Stimulated activated naive CD8-positive, alpha-beta T cell treated with anti-CD3 and anti-CD28 coated beads, Interleukin-15, amount 100 ng/mL, for 72 hours (primary cell): ENCODE results near the gene THYN1.
A peak's percentile ranks its signal among the peaks of the same experiment; 100 is the strongest.

Experiments used
- ATAC-seq: fragments of 150-1000 bp; cut with Tn5 transposase; 2 replicates; pipeline ENCODE4 v1.10.0; 2021; ENCODE audit warnings: mild to moderate bottlenecking, moderate library complexity
- DNase-seq, 2 donors: peaks; one replicate each; pipeline ENCODE4 v3.0.0; 2021 to 2022
- H3K27ac Mint-ChIP-seq, 2 donors: one replicate each; pipeline ENCODE4 v1.8.0; 2022; ENCODE audit warnings: mild to moderate bottlenecking in 2 of 2, mixed read lengths in 2 of 2, moderate library complexity in 2 of 2
- H3K27me3 Mint-ChIP-seq: one replicate; pipeline ENCODE4 v1.8.0; 2022; ENCODE audit warnings: mixed read lengths
- H3K4me1 Mint-ChIP-seq: one replicate; pipeline ENCODE4 v1.8.0; 2022; ENCODE audit warnings: mild to moderate bottlenecking, mixed read lengths
- H3K4me3 Mint-ChIP-seq, 2 donors: one replicate each; pipeline ENCODE4 v1.8.0; 2022; ENCODE audit warnings: mild to moderate bottlenecking in 2 of 2, mixed read lengths in 2 of 2, moderate library complexity in 1 of 2
- H3K9me3 Mint-ChIP-seq, 2 donors: one replicate each; pipeline ENCODE4 v1.8.0; 2022; ENCODE audit warnings: mixed read lengths in 2 of 2

Gene THYN1

GRCh38 chr11:134243913-134244312, 9.2 kb downstream of the THYN1 start:
- DNase-seq (no peak), ATAC-seq (no peak)
- Mint-ChIP-seq H3K4me3 (no peak overlapping the region), H3K9me3 (no peaks in the 10 kb centered on the region), H3K4me1 (peaks cover 7% of the 10 kb centered on the region), H3K27me3 (no peaks in the 10 kb centered on the region), H3K27ac (peak overlapping the region in 1 of 2 donors; percentile 22)

GRCh38 chr11:134242376-134242775, 10.8 kb downstream of the THYN1 start:
- Mint-ChIP-seq H3K4me3 (no peak overlapping the region), H3K27me3 (no peaks in the 10 kb centered on the region), H3K27ac (peak overlapping the region; percentile 21 to 52), H3K4me1 (no peaks in the 10 kb centered on the region), H3K9me3 (no peaks in the 10 kb centered on the region)
- ATAC-seq, result no peak
- DNase-seq, result no peak

GRCh38 chr11:134240592-134240991, 12.6 kb downstream of the THYN1 start:
- H3K27ac Mint-ChIP-seq, result no peak overlapping the region

DNA sequence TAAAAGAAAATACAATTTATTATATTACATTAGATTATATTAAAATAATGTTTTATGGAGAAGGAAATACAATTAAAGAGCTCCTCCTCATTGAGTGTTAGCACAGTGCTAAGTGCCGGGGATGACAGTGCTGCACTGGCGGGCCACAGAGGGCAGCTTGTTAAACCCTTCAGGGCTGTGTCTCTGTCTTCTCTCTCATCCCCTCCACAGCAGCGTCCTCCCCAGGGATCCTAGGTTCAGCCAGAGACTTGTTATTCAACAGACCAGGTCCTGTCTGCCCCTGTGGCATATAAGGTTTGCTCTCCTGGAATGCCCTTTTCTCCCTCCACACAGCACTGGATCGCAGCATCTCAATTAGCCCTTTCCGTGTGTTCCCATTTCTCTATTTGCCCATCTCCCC, 14.2 kb downstream of the THYN1 start:
- DNase-seq (no peak), ATAC-seq (no peak)
- Mint-ChIP-seq H3K27me3 (no peaks in the 10 kb centered on the region), H3K4me1 (no peaks in the 10 kb centered on the region), H3K9me3 (no peaks in the 10 kb centered on the region), H3K4me3 (no peak overlapping the region), H3K27ac (no peak overlapping the region)

More at GRCh38 chr11:134240592-134240991, 12.6 kb downstream of the THYN1 start:
- Mint-ChIP-seq H3K27me3 (no peaks in the 10 kb centered on the region), H3K4me1 (no peaks in the 10 kb centered on the region), H3K4me3 (no peak overlapping the region), H3K9me3 (no peaks in the 10 kb centered on the region)
- DNase-seq (no peak), ATAC-seq (no peak)

GRCh38 chr11:134237557-134237922, 15.6 kb downstream of the THYN1 start:
- Mint-ChIP-seq H3K27ac (no peak overlapping the region), H3K27me3 (no peaks in the 10 kb centered on the region), H3K4me3 (no peak overlapping the region), H3K4me1 (peaks cover 5% of the 10 kb centered on the region), H3K9me3 (no peaks in the 10 kb centered on the region)
- ATAC-seq, result no peak
- no peak for DNase-seq

DNA sequence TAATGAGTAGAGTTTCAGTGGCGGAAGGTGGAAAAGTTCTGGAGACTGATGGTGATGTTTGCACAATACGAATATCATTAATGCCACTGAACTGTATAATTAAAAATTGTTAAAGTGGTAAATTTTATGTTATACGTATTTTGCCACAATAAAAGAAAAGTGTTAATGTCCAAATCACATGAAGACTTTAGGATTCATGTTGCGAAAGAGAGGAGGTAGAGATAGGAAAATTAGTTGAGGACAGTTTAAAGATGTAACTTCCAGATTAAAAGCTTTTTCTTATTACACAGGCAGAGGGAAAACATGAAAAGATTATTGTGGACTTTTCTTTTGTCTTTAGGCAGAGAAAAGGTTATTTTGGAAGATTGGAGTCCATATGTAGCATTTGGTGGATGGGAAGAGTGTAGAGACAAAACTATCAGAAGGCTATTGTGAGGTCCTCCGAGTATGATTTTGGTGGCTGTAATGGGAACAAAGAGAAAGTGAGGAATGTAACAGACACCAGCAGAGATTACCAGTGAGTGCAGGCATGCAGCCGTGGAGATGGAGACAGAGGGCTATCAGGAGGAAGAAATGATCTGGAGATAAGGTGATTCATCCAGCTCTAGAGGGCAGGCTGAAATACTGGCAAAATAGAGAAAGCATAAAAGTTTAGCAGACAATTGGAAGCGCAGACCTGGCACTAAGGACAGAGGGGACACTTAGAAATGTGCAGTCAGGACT, 16.2 kb downstream of the THYN1 start:
- Mint-ChIP-seq H3K27me3 (no peaks in the 10 kb centered on the region), H3K27ac (peak overlapping the region; percentile 1 to 2), H3K4me3 (no peak overlapping the region), H3K9me3 (no peaks in the 10 kb centered on the region), H3K4me1 (peaks cover 11% of the 10 kb centered on the region)
- DNase-seq, result no peak
- no peak for ATAC-seq

GRCh38 chr11:134235399-134235798, 17.8 kb downstream of the THYN1 start:
- no peaks in the 10 kb centered on the region for H3K27me3 Mint-ChIP-seq
- no peak for ATAC-seq
- H3K4me3 Mint-ChIP-seq, result no peak overlapping the region
- H3K27ac Mint-ChIP-seq, result no peak overlapping the region
- no peak for DNase-seq
- peaks cover 26% of the 10 kb centered on the region for H3K4me1 Mint-ChIP-seq
- H3K9me3 Mint-ChIP-seq, result no peaks in the 10 kb centered on the region

GRCh38 chr11:134233729-134234179, 19.4 kb downstream of the THYN1 start:
- no peaks in the 10 kb centered on the region for H3K27me3 Mint-ChIP-seq
- DNase-seq (no peak), ATAC-seq (no peak)
- no peaks in the 10 kb centered on the region for H3K9me3 Mint-ChIP-seq
- no peak overlapping the region for H3K4me3 Mint-ChIP-seq
- no peak overlapping the region for H3K27ac Mint-ChIP-seq
- peaks cover 42% of the 10 kb centered on the region for H3K4me1 Mint-ChIP-seq

GRCh38 chr11:134231958-134232659, 21.0 kb downstream of the THYN1 start:
- Mint-ChIP-seq H3K27me3 (no peaks in the 10 kb centered on the region), H3K27ac (peak overlapping the region in 1 of 2 donors; percentile 90), H3K9me3 (no peaks in the 10 kb centered on the region), H3K4me3 (no peak overlapping the region), H3K4me1 (peaks cover 58% of the 10 kb centered on the region)
- no peak for DNase-seq
- no peak for ATAC-seq

GRCh38 chr11:134230339-134230738, 22.8 kb downstream of the THYN1 start:
- Mint-ChIP-seq H3K9me3 (no peaks in the 10 kb centered on the region), H3K4me3 (no peak overlapping the region), H3K4me1 (peaks cover 76% of the 10 kb centered on the region), H3K27me3 (no peaks in the 10 kb centered on the region), H3K27ac (no peak overlapping the region)
- ATAC-seq (peak; percentile 31), DNase-seq (no peak)

DNA sequence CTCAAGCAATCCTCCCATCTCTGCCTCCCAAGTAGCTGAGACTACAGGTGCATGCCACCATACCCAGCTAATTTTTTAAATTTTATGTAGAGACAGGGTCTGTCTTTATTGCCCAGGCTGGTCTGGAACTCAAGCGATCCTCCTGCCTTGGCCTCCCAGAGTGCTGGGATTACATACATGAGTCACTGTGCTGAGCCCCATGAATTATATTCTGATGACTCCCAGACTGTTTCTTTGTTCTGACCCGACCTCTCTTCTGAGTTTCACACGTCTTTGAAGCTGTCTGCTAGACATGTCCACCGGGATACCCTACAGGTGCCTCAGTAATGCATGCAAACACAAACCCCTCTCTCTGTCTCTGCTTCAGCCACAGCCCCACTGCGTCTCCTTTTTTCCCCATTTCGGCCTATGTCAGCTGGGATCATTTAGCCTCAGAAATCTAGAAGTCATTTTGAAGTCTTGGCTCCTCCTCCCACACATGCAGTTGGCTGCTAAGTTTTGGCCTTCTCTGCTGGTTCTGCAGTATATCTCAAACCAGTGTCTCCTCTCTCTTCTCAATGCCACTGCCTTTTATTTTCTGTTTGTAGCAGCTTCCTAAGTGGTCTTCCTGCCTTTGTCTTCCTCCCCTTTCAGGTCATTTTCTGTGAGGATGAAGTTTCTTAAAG, 23.9 kb downstream of the THYN1 start:
- Mint-ChIP-seq H3K4me1 (peaks cover 76% of the 10 kb centered on the region), H3K27me3 (no peaks in the 10 kb centered on the region), H3K4me3 (peak overlapping the region; percentile 5), H3K9me3 (no peaks in the 10 kb centered on the region), H3K27ac (no peak overlapping the region)
- ATAC-seq (no peak), DNase-seq (no peak)

DNA sequence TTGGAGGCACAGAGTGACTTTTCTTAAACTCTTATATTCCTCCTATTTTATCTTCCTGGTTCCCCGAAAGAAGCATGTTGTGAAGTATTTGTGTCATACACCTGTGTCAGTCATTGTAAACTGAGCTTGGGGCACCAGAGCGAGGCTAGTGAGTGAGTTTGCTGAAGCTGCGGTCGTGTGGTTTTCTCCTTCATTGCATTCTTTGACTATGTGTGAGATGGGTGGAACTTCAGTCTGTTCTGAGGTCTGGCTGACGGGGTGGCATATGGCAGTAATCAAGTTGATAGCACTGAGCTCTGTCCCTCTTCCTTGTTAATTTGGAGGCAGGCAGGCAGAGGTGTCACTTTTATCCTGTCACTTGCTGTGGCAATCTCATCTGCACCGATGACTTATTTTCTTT, 24.5 kb downstream of the THYN1 start:
- Mint-ChIP-seq H3K27ac (peak overlapping the region in 1 of 2 donors; percentile 68), H3K4me1 (peaks cover 76% of the 10 kb centered on the region), H3K4me3 (peak overlapping the region; percentile 4 to 32), H3K27me3 (no peaks in the 10 kb centered on the region), H3K9me3 (no peaks in the 10 kb centered on the region)
- DNase-seq (peak; percentile 7 to 29), ATAC-seq (peak; percentile 21)

DNA sequence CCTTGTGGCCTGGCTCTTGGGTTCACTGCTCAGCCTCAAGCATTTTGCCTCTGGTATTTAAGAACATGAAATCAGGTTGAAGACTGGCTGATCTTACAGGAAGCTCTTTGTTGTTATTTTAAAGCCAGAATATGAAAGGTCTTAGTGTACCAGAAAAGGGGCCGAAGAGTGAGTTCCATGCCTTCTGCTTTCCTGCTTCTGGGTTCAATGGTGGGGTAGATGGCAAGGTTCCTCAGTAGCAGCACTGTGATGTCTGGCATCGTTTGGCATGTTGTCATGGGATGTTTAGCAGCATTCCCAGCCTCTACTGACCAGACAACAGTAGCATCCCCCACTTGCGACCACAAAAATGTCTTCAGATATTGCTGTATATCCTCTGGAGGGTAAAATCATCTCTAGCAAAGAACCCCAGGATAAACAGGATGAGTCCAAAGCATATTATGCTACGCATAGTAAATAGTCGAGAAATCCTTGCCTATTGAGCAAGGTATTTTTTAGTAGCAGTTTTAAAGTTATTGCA, 26.3 kb downstream of the THYN1 start:
- Mint-ChIP-seq H3K9me3 (no peaks in the 10 kb centered on the region), H3K4me3 (peak overlapping the region; percentile 94 to 95), H3K4me1 (peaks cover 77% of the 10 kb centered on the region), H3K27ac (peak overlapping the region in 1 of 2 donors; percentile 65), H3K27me3 (no peaks in the 10 kb centered on the region)
- ATAC-seq (no peak), DNase-seq (no peak)

DNA sequence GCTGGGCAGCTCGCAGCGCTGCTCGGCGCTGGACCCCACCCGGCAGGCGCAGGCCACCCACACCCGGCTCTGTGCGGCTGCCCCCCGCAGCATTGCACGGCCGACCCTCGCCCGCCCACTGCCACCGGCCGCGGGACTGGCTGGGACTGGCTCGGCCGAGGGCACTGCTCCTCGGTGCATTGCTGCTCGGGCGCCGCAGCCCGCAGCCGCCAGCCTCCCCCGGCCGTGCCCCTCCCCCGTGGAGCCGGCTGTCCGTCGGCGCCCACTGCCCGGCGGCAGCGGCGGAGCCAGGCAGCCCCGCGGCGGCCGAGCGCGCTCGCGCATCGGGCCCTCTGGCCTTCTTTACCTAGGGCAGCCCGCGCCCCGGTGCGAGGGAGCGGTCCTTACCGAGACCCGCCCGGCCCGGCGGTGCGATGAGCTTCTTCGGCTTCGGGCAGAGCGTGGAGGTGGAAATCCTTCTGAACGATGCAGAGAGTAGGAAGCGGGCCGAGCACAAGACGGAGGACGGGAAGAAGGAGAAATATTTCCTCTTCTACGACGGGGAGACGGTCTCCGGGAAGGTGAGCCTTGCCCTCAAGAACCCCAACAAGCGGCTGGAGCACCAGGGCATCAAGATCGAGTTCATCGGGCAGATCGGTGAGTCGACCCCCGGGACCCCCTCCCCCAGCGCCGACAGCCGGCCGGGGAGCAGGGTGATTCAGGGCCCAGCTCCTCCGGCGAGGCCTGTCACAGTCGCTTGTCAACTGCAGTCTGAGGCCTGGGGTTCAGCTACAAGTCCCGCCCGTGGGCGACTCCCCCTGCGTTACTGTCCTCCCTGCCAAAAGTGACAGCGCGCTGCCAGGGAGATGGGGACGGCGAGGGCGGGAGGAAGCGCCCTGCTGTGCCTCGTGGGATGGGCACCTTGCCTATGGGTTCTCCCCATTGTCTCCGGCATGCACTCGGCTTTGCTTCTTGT, 28.2 kb downstream of the THYN1 start:
- peak; percentile 56 for ATAC-seq
- DNase-seq, result peak; percentile 68 to 72
- Mint-ChIP-seq H3K4me1 (peaks cover 77% of the 10 kb centered on the region), H3K9me3 (no peaks in the 10 kb centered on the region), H3K27me3 (no peaks in the 10 kb centered on the region), H3K4me3 (peak overlapping the region; percentile 95), H3K27ac (peak overlapping the region; percentile 86 to 96)
